Heart right ventricle (tissue), 16 donors: ENCODE results near the gene PDLIM7. TPM values are rescaled to one million over a fixed set of nuclear protein-coding genes. Genes with fewer than 3 reads are reported as not detected.

ENCODE experiments used
- ATAC-seq, 8 donors: fragments of 200-7000 bp; cut with Tn5 transposase; one replicate each; pipeline ENCODE4 v1.9.1; 2020; ENCODE audit warnings: mild to moderate bottlenecking in 8 of 8, moderate library complexity in 8 of 8, moderate number of reproducible peaks in 1 of 8
- DNase-seq, 2 donors: peaks; one replicate each; pipeline ENCODE4 v3.0.0-alpha.2; 2020
- H3K27ac ChIP-seq, 10 donors: fragments of 200-600 bp; sonication (generic) in 2 of 10; one replicate each; pipeline versions ENCODE4 v1.5.0 to v1.8.0; 2020 to 2022; ENCODE audit warnings: mild to moderate bottlenecking in 3 of 10
- H3K27me3 ChIP-seq, 7 donors: fragments of 200-600 bp; one replicate each; pipeline ENCODE4 v1.8.0; 2021 to 2022; ENCODE audit warnings: mild to moderate bottlenecking in 2 of 7
- H3K36me3 ChIP-seq, 9 donors: fragments of 200-600 bp; sonication (generic) in 1 of 9; one replicate each; pipeline versions ENCODE4 v1.5.0 to v1.8.0; 2020 to 2022; ENCODE audit warnings: mild to moderate bottlenecking in 2 of 9
- H3K4me1 ChIP-seq, 9 donors: fragments of 200-600 bp; sonication (generic) in 1 of 9; one replicate each; pipeline versions ENCODE4 v1.5.0 to v1.8.0; 2020 to 2022; ENCODE audit warnings: mild to moderate bottlenecking in 4 of 9
- H3K4me3 ChIP-seq, 10 donors: fragments of 200-600 bp; sonication (generic) in 2 of 10; one replicate each; pipeline versions ENCODE4 v1.5.0 to v1.8.0; 2020 to 2022; ENCODE audit warnings: mild to moderate bottlenecking in 7 of 10, moderate library complexity in 2 of 10
- H3K9me3 ChIP-seq, 11 donors: fragments of 200-600 bp in 10 of 11; sonication (generic) in 2 of 11; one replicate each; pipeline versions ENCODE4 v1.5.0 to v1.8.0; 2013 to 2022; ENCODE audit warnings: mild to moderate bottlenecking in 2 of 11, control low read depth in 1 of 11, moderate library complexity in 1 of 11
- WGBS, 2 donors: extraction: QIAGEN DNeasy Blood & Tissue Kit; methylation state at CpG; one replicate each; pipeline ENCODE4 v1.1.7; 2013; ENCODE audit warnings: inconsistent platforms in 1 of 2; 5-methylcytosine and 5-hydroxymethylcytosine counted together
- intact Hi-C, 10 donors: fragments of 100-400 bp; cut with DNase I; formaldehyde crosslinking; loops; one replicate each; pipeline versions ENCODE4 v1.11.1 to v1.14.2; 2022
- polyA plus RNA-seq, 2 donors: library from polyadenylated mRNA; stranded (reverse); fragments of 200-250 nt; gene quantifications; one replicate each; pipeline ENCODE4 v1.2.3, GENCODE V29; 2013
- total RNA-seq, 10 donors: library from RNA; stranded (reverse); fragmentation: NEBNext Ultra II Directional in 3 of 10; extraction: Animal tissue kit (Norgen Biotek cat#: 25700) in 3 of 10; gene quantifications; one replicate each; pipeline versions ENCODE4 v1.2.1 to v1.2.4, GENCODE V29; 2021 to 2023
- TF ChIP-seq, protein P1 (sequence below), 9 donors: fragments of 200-600 bp; sonication (generic) in 2 of 9; IDR thresholded peaks; one replicate each; pipeline versions ENCODE4 v1.5.0 to v1.8.0; 2021 to 2022; ENCODE audit warnings: antibody characterized with exemption in 9 of 9, mild to moderate bottlenecking in 5 of 9, moderate library complexity in 1 of 9
- donor health status: Arrhythmogenic right ventricular cardiomyopathy.
- donor health status: ischemic (EF 13 %, LVEDD 7.1; RV severe dilation, severe dysfunction).
- donor health status: healthy with polysubstance abuse.
- donor health status: DM: no; HTN: yes; CAD: no.
- donor health status: DM: no; HTN: no; CAD: no.
- donor health status: ischemic (EF 25% LVEDD 6.9; RV normal size, moderate dysfunction).
- donor health status: ischemic (EF 25% LVEDD 5.7; RV mildly dilated, moderate dysfunction).
- donor health status: healthy.
- donor health status: DM: yes; HTN: yes; CAD: no.
- donor health status: Ischemic cardiomyopathy.
- donor health status: ischemic (EF 35%, LVEDD 5.7; RV mildly dilated, moderate dysfunction).
- donor health status: nonischemic (EF 11% LVEDD 7.7; RV severe dilation, severe dysfunction).
- donor health status: DM: yes; HTN: yes; CAD: no.
- donor health status: PGD.
- donor health status: ischemic (EF 29% LVEDD 5.4; RV normal size, mild dysfunction).
- donor health status: nonischemic (EF 23%, LVEDD 6.1; RV moderate dilation, normal function).

The PDLIM7 gene
- total and polyA plus RNA-seq, 12 donors, result 32.5 to 131 (median 58.1) TPM

DNA sequence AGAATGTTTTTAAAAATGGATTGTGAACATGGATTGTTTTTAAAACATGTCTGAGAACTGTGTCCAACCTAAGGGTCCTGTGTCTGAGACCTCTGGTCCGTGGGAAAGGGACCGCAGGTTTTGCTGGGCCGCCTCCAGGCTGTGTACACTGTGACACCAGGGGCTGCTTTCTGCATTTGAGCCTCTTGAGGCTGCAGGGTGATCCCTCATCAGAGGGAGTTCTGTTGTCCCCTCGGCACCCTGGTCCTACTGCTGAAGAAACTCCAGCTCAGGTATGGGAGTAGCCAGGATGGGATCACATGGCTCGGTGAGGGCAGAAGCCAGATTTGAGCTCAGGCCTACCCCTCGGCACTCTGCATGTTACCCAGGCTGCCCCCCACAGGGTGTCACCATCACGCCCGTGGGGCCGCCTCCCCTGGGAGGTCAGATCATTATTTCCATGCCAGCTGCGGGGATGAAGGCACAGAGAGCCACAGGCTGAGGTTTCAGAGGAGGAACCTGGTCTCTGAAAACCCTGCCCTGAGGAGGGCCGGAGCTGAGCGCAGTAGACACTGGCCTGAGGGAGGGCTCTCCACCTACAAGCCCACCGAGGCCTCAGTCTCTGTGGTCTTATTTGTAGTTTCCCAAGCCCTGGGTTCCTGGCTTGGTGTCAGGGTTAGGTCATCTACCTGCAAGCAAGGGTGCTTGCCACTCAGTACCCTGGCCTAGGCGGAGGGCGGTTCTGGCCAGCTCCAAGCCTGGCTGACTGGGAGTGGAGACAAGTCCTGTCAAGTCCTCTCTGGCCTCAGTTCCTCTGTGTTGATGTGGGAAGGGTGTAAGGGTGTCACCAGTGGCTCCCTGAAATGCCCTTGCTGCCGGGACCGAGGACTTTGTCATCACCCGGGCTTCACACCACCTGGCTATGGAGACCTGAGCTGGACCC, 48.0 kb downstream of the PDLIM7 start:
- Histone ChIP-seq H3K9me3 (no peaks in the 10 kb centered on the region), H3K27me3 (peaks cover 0 to 58% (median 2%) of the 10 kb centered on the region in 7 donors), H3K4me3 (no peak overlapping the region), H3K36me3 (no peaks in the 10 kb centered on the region), H3K4me1 (peaks cover 21 to 50% (median 39%) of the 10 kb centered on the region in 9 donors), H3K27ac (no peak overlapping the region)
- ATAC-seq (no peak), DNase-seq (no peak)
- TF ChIP-seq, protein P1, sequence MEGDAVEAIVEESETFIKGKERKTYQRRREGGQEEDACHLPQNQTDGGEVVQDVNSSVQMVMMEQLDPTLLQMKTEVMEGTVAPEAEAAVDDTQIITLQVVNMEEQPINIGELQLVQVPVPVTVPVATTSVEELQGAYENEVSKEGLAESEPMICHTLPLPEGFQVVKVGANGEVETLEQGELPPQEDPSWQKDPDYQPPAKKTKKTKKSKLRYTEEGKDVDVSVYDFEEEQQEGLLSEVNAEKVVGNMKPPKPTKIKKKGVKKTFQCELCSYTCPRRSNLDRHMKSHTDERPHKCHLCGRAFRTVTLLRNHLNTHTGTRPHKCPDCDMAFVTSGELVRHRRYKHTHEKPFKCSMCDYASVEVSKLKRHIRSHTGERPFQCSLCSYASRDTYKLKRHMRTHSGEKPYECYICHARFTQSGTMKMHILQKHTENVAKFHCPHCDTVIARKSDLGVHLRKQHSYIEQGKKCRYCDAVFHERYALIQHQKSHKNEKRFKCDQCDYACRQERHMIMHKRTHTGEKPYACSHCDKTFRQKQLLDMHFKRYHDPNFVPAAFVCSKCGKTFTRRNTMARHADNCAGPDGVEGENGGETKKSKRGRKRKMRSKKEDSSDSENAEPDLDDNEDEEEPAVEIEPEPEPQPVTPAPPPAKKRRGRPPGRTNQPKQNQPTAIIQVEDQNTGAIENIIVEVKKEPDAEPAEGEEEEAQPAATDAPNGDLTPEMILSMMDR (IDR thresholded peaks at IDR 0.05), result no peak
- intact Hi-C loops, result loop anchor here in 9 of 10 donors (1.0 to 10.0 kb wide), 7 partner anchors 42 to 335 kb away; partner anchors contain the start of genes F12 (in 2 of the 9), MXD3 (in 2 of the 9) and PFN3 (in 1 of the 9)
- WGBS, 2 donors, result 88 to 94% methylated on average over 18 of the region's 18 CpGs

DNA sequence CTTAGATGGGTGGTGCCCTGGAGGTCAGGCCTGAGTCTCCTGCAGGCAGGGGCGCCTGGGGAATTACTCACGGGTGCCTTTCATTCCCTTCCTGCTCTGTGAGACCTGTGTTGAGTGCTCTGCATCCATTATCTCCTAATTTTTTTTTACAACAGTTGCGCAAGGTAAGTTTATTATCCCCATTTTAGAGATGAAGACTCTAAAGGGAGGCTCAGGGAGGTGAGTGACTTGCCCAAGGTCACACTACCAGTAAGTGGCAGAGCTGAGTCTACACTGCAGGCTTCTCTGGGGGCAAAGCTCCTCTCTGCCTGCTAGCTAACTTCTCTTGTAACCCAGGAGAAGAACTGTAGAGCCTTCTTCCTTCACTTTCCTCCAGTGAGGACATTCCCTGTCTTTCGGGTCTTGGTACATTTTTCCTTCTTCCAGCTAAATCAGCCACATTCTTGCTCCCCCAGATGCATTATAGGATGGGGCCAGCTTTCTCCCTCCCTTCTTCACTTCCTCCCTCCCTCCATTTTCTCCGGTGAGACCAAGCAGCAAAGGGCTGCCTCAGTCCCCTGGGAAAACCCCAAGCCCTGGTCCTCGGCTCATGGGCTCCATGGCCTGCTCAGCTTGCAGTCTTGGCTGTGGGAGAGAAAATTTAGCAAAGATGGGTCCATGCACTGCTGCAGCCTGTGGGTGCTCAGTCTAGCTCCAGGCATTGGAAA, 49.0 kb downstream of the PDLIM7 start:
- Histone ChIP-seq H3K4me3 (no peak overlapping the region), H3K27me3 (peaks cover 0 to 53% (median 2%) of the 10 kb centered on the region in 7 donors), H3K9me3 (no peaks in the 10 kb centered on the region), H3K27ac (no peak overlapping the region), H3K36me3 (no peaks in the 10 kb centered on the region), H3K4me1 (peaks cover 13 to 40% (median 29%) of the 10 kb centered on the region in 9 donors)
- TF ChIP-seq, protein P1 (IDR thresholded peaks at IDR 0.05), result no peak
- intact Hi-C loops, result no loop called here
- DNase-seq (no peak), ATAC-seq (no peak)
- 67 to 77% methylated on average over 6 of the region's 6 CpGs for WGBS, 2 donors

DNA sequence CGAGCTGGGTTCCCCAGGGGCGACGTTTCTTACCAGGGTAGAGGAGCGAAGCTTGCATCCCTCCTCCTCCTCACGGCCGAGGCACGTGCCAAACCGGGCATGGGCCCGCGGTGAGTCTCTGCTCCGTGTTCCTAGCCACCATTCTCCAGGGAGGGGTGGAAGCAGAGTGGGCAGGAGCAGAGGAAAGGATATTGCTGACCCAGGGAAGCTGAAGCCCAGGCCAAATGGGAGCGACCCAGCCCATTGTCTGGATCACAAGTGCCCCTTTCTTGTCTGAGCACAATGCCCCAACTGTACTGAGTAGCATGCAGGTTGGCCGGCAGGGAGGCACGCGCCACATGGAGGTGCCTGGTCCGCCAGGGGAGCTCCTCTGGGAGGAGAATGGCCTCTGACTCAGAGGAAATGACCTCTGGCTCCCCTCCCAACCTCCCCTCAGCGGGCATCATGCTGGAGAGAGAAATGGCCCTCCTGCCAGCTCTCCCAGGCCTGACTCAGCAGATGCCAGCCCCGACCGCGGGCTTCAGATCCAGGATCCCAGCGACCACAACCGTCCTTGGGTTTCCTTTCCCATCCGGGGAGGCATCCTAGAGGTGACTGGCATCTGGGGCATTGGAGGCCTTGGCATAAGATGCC, 49.7 kb downstream of the PDLIM7 start:
- Histone ChIP-seq H3K4me3 (peak overlapping the region in 7 of 10 donors; percentile 58 to 73 (median 62)), H3K27ac (peak overlapping the region in 2 of 10 donors; percentile 4 to 25), H3K4me1 (peaks cover 13 to 36% (median 28%) of the 10 kb centered on the region in 9 donors), H3K9me3 (no peaks in the 10 kb centered on the region), H3K27me3 (peaks cover 0 to 50% (median 2%) of the 10 kb centered on the region in 7 donors), H3K36me3 (peaks cover 0 to 5% (median 0%) of the 10 kb centered on the region in 9 donors)
- TF ChIP-seq, protein P1 (IDR thresholded peaks at IDR 0.05), result peak in 1 of 9 donors; percentile 13
- DNase-seq (peak; percentile 60 to 66), ATAC-seq (peak; percentile 20 to 82 (median 64))
- 10% methylated on average over 23 of the region's 23 CpGs for WGBS, 2 donors
- intact Hi-C loops, result loop anchor here in 1 of 10 donors (2.0 kb wide), 1 partner anchor 15 kb away; no protein-coding TSS in a partner anchor
